A549 (cell line): Measurements from ENCODE around the gene HS3ST1. TPM values are rescaled to one million over a fixed set of nuclear protein-coding genes. Genes with fewer than 3 reads are reported as not detected.
"Not testable (repeated sequence)": the region's sequence is repeated elsewhere in the genome, so short reads cannot be mapped to it uniquely, and the experiment has no call there.

Source experiments
- ATAC-seq, 2 experiments: fragments of 200-7000 bp in 1 of 2; fragments of >200 bp in 1 of 2; cut with Nextera tagmentation in 1 of 2; cut with Tn5 transposase in 1 of 2; 3 replicates each; pipeline versions ENCODE4 v1.8.0 to v1.9.1; 2018 to 2020; ENCODE audit warnings: mild to moderate bottlenecking in 1 of 2, moderate library complexity in 1 of 2
- CTCF ChIA-PET: fragments of 300-600 bp; sonication (Branson Sonifier 250); formaldehyde crosslinking; extraction: SDS; loops from one replicate; lab custom pipeline; 2021; ENCODE audit warnings: antibody characterized with exemption, inconsistent platforms; lab: Yijun Ruan, JAX
- POLR2A ChIA-PET: fragments of 350-600 bp; formaldehyde crosslinking; extraction: SDS; loops from one replicate; lab custom pipeline; 2021; ENCODE audit warnings: antibody characterized with exemption, inconsistent platforms; lab: Yijun Ruan, JAX
- DNase-seq, 2 experiments: peaks; one replicate each; pipeline versions ENCODE4 v3.0.0 to v3.0.0-alpha.2; 2011 to 2016; ENCODE audit warnings: low read depth in 1 of 2, low spot score in 1 of 2
- FAIRE-seq: peaks from 2 replicates; lab custom pipeline; 2011; peaks lifted over from hg19 to GRCh38; lab: Jason Lieb, UNC
- H3K27ac ChIP-seq, 2 experiments: fragments of >200 bp; sonication (Bioruptor Twin); formaldehyde crosslinking; 3 replicates each; pipeline ENCODE4 v1.5.1; 2016 to 2017
- H3K4me1 ChIP-seq: fragments of >200 bp; sonication (Bioruptor Twin); formaldehyde crosslinking; 3 replicates; pipeline ENCODE4 v1.6.1; 2016
- H3K4me2 ChIP-seq: fragments of >200 bp; sonication (Bioruptor Twin); formaldehyde crosslinking; 3 replicates; pipeline ENCODE4 v1.6.1; 2016
- H3K4me3 ChIP-seq: fragments of >200 bp; sonication (Bioruptor Twin); formaldehyde crosslinking; 3 replicates; pipeline ENCODE4 v1.5.1; 2016
- H3K9me3 ChIP-seq: fragments of >200 bp; sonication (Bioruptor Twin); formaldehyde crosslinking; 3 replicates; pipeline ENCODE4 v1.6.1; 2016
- ATOH8 ChIP-seq: fragments of 250-450 bp; sonication (Bioruptor Pico); IDR thresholded peaks from 2 replicates; pipeline ENCODE4 v1.5.0; 2020; ENCODE audit warnings: low read depth, mild to moderate bottlenecking, moderate library complexity
- BCL3 ChIP-seq: fragments of >200 bp; sonication (Bioruptor Twin); formaldehyde crosslinking; IDR thresholded peaks from 3 replicates; pipeline ENCODE4 v1.6.1; 2016
- CBX8 ChIP-seq: fragments of 200-600 bp; sonication (generic); IDR thresholded peaks from 2 replicates; pipeline ENCODE4 v1.6.1; 2016
- CHD2 ChIP-seq: fragments of 150-350 bp; IDR thresholded peaks from 2 replicates; pipeline ENCODE4 v1.6.1; 2014; ENCODE audit warnings: low read length; ENCODE audit not compliant: partially characterized antibody
- E2F6 ChIP-seq: IDR thresholded peaks from 2 replicates; pipeline ENCODE4 v1.6.1; 2012; ENCODE audit warnings: low read depth, borderline replicate concordance
- EHF ChIP-seq: fragments of 250-450 bp; sonication (Bioruptor Pico); IDR thresholded peaks from 2 replicates; pipeline ENCODE4 v1.5.0; 2020; ENCODE audit warnings: mild to moderate bottlenecking
- ESRRA ChIP-seq: fragments of 150-350 bp; IDR thresholded peaks from 2 replicates; pipeline ENCODE4 v1.6.1; 2014; ENCODE audit warnings: mild to moderate bottlenecking, low read length, borderline replicate concordance
- FOSL2 ChIP-seq, 2 experiments: fragments of 450-650 bp in 1 of 2; fragments of >200 bp in 1 of 2; sonication (Bioruptor Twin) in 1 of 2; formaldehyde crosslinking; IDR thresholded peaks; 2 replicates each; pipeline versions ENCODE4 v1.5.0 to v1.6.1; 2016 to 2020; ENCODE audit warnings: mild to moderate bottlenecking in 1 of 2, moderate library complexity in 1 of 2
- FOXS1 ChIP-seq: fragments of 250-450 bp; sonication (Bioruptor Pico); IDR thresholded peaks from 2 replicates; pipeline ENCODE4 v1.5.0; 2020; ENCODE audit warnings: mild to moderate bottlenecking, moderate library complexity
- GATA3 ChIP-seq: IDR thresholded peaks from 2 replicates; pipeline ENCODE4 v1.6.1; 2012; ENCODE audit warnings: borderline replicate concordance
- HOXB13 ChIP-seq: fragments of 250-450 bp; sonication (Bioruptor Pico); IDR thresholded peaks from 2 replicates; pipeline ENCODE4 v1.5.0; 2020; ENCODE audit warnings: low read depth, mild to moderate bottlenecking, moderate library complexity
- HOXB5 ChIP-seq: fragments of 250-450 bp; sonication (Bioruptor Pico); IDR thresholded peaks from 2 replicates; pipeline ENCODE4 v1.5.0; 2020; ENCODE audit warnings: mild to moderate bottlenecking, moderate library complexity
- JUNB ChIP-seq: fragments of >200 bp; sonication (Bioruptor Twin); formaldehyde crosslinking; IDR thresholded peaks from 2 replicates; pipeline ENCODE4 v1.6.1; 2016
- MAZ ChIP-seq: fragments of 150-350 bp; IDR thresholded peaks from 2 replicates; pipeline ENCODE4 v1.6.1; 2014; ENCODE audit warnings: antibody characterized with exemption, low read depth, low read length, borderline replicate concordance
- NPAS2 ChIP-seq: fragments of 250-450 bp; sonication (Bioruptor Pico); IDR thresholded peaks from 2 replicates; pipeline ENCODE4 v1.8.0; 2022; ENCODE audit warnings: mild to moderate bottlenecking, moderate library complexity, borderline replicate concordance
- NR3C1 ChIP-seq: fragments of >200 bp; sonication (Bioruptor Twin); formaldehyde crosslinking; IDR thresholded peaks from 3 replicates; pipeline ENCODE4 v1.6.1; 2017
- PHF8 ChIP-seq: fragments of 200-600 bp; sonication (generic); IDR thresholded peaks from 2 replicates; pipeline ENCODE4 v1.6.1; 2016; ENCODE audit warnings: low read depth, mild to moderate bottlenecking, antibody characterized with exemption, moderate library complexity, borderline replicate concordance
- RFX5 ChIP-seq: fragments of 450-650 bp; IDR thresholded peaks from 2 replicates; pipeline ENCODE4 v1.7.1; 2014; ENCODE audit warnings: antibody characterized with exemption, mild to moderate bottlenecking, moderate library complexity
- SMC3 ChIP-seq: fragments of >200 bp; sonication (Bioruptor Twin); formaldehyde crosslinking; IDR thresholded peaks from 3 replicates; pipeline ENCODE4 v1.6.1; 2018; ENCODE audit warnings: inconsistent platforms
- SREBF2 ChIP-seq: fragments of 450-650 bp; IDR thresholded peaks from 2 replicates; pipeline ENCODE4 v1.6.1; 2014; ENCODE audit warnings: mild to moderate bottlenecking, moderate library complexity
- ZNF302 ChIP-seq: fragments of 250-450 bp; sonication (Bioruptor Pico); IDR thresholded peaks from 2 replicates; pipeline ENCODE4 v1.9.0; 2021; ENCODE audit warnings: inconsistent platforms, mild to moderate bottlenecking, moderate library complexity
- WGBS: methylation state at CpG from one replicate; pipeline ENCODE4 v1.1.6; 2017; ENCODE audit errors: missing lambda C conversion rate; 5-methylcytosine and 5-hydroxymethylcytosine counted together
- polyA plus RNA-seq, 4 experiments: library from polyadenylated mRNA; depleted of rRNA in 3 of 4; stranded (reverse); fragments of >200 nt; fragmentation: RNase III in 1 of 4; extraction: RNeasy Plus Mini Kit Qiagen cat#74134 plus additional on column Dnase treatment in 1 of 4; gene quantifications; 2 replicates in 3 of 4; 3 replicates in 1 of 4; pipeline ENCODE4 v1.2.3, GENCODE V29; 2011 to 2017
- TF ChIP-seq, protein P1 (sequence below): fragments of 250-450 bp; sonication (Bioruptor Pico); IDR thresholded peaks from 2 replicates; pipeline ENCODE4 v1.5.0; 2021; ENCODE audit warnings: mild to moderate bottlenecking, moderate library complexity, borderline replicate concordance
- TF ChIP-seq, protein P2 (sequence below): fragments of 450-650 bp; IDR thresholded peaks from 2 replicates; pipeline ENCODE4 v1.6.1; 2014; ENCODE audit warnings: antibody characterized with exemption

The HS3ST1 gene
- polyA plus RNA-seq, 2 of the 4 experiments (the other 2 are of a cell fraction), result 0.13 to 0.19 TPM

DNA sequence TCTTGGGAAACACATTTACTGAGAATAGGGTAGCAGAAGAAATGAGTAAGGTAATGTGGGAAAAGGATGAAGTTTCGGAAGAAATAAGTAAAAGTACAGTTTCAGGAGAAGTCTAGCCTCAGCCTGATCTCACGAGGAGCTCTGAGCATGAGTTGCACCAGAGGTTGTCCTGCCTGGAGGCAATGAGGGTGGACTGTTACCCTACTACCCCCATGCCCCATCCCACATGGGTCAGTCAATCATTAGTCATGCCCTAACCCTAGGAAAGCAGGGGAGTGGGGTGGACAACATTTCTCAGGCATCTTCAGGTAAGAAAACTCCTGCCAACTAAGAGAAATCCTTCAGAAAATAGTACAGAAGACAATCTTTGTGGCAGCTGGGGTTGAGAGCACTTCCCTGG is 35.1 kb downstream of the HS3ST1 start:
- no peak for ATAC-seq
- CTCF ChIA-PET, result no interaction called here
- no peak for FAIRE-seq

DNA sequence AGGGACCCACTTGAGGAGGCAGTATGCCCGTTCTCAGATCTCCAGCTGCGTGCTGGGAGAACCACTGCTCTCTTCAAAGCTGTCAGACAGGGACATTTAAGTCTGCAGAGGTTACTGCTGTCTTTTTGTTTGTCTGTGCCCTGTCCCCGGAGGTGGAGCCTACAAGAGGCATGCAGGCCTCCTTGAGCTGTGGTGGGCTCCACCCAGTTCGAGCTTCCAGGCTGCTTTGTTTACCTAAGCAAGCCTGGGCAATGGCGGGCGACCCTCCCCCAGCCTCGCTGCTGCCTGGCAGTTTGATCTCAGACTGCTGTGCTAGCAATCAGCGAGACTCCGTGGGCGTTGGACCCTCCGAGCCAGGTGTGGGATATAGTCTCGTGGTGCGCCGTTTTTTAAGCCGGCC is 44.6 kb downstream of the HS3ST1 start:
- FAIRE-seq, CTCF ChIA-PET, H3K9me3 ChIP-seq, H3K4me1 ChIP-seq, H3K4me3 ChIP-seq, H3K27ac ChIP-seq, DNase-seq, H3K4me2 ChIP-seq, POLR2A ChIA-PET, ATAC-seq: not testable (repeated sequence)
- 41% methylated on average over 13 of the region's 15 CpGs for WGBS

More for the DNA sequence above, 35.1 kb downstream of the HS3ST1 start:
- POLR2A ChIA-PET, result no interaction called here
- Histone ChIP-seq H3K4me2 (no peak overlapping the region), H3K9me3 (no peaks in the 10 kb centered on the region), H3K4me1 (no peaks in the 10 kb centered on the region), H3K27ac (no peak overlapping the region), H3K4me3 (no peak overlapping the region)
- TF ChIP-seq, protein P1, sequence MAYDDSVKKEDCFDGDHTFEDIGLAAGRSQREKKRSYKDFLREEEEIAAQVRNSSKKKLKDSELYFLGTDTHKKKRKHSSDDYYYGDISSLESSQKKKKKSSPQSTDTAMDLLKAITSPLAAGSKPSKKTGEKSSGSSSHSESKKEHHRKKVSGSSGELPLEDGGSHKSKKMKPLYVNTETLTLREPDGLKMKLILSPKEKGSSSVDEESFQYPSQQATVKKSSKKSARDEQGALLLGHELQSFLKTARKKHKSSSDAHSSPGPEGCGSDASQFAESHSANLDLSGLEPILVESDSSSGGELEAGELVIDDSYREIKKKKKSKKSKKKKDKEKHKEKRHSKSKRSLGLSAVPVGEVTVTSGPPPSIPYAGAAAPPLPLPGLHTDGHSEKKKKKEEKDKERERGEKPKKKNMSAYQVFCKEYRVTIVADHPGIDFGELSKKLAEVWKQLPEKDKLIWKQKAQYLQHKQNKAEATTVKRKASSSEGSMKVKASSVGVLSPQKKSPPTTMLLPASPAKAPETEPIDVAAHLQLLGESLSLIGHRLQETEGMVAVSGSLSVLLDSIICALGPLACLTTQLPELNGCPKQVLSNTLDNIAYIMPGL (CRISPR knock-in tag), result no peak
- TF ChIP-seq CHD2 (no peak), HOXB5 (CRISPR knock-in tag) (no peak), CBX8 (no peak), FOXS1 (CRISPR knock-in tag) (no peak), FOSL2 (IDR thresholded peaks at IDR 0.05) (no peak), FOSL2 (CRISPR knock-in tag; IDR thresholded peaks at IDR 0.05) (no peak), BCL3 (no peak), SMC3 (no peak)
- DNase-seq, result no peak
- 51% methylated on average over 2 of the region's 2 CpGs for WGBS

DNA sequence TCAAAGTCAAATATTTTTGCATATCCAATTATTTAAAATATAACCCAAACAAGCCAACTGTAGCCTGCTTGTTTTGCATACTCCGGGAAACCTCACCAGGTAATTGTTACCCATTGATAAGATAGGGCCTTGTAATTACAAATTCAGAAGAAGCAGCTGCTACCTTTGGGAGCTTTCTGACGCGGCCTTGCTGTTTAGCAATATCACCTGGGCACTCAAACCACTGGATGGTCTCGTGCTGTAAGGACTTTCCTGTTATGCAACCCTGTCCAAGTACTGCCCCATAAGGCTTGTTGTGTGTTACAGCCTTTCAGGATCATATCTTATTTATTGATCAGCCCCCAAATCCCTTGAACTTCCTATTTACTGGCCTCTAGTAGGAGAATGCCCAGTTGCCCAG is 52.1 kb downstream of the HS3ST1 start:
- ATAC-seq (no peak), FAIRE-seq (no peak)
- POLR2A ChIA-PET, result no interaction called here

More for the DNA sequence above, 52.1 kb downstream of the HS3ST1 start:
- no peaks in the 10 kb centered on the region for H3K9me3 ChIP-seq
- H3K4me2 ChIP-seq, result no peak overlapping the region
- WGBS, result 45% methylated on average over 4 of the region's 4 CpGs
- CTCF ChIA-PET, result no interaction called here
- DNase-seq, result no peak
- H3K27ac ChIP-seq, result no peak overlapping the region
- no peaks in the 10 kb centered on the region for H3K4me1 ChIP-seq
- H3K4me3 ChIP-seq, result no peak overlapping the region
- TF ChIP-seq PHF8, result no peak
- TF ChIP-seq GATA3, result no peak
- TF ChIP-seq EHF, result no peak
- no peak for TF ChIP-seq SREBF2
- TF ChIP-seq BCL3, result no peak
- TF ChIP-seq, protein P2, sequence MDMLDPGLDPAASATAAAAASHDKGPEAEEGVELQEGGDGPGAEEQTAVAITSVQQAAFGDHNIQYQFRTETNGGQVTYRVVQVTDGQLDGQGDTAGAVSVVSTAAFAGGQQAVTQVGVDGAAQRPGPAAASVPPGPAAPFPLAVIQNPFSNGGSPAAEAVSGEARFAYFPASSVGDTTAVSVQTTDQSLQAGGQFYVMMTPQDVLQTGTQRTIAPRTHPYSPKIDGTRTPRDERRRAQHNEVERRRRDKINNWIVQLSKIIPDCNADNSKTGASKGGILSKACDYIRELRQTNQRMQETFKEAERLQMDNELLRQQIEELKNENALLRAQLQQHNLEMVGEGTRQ, result no peak
- TF ChIP-seq ESRRA, result no peak
- no peak for TF ChIP-seq ZNF302 (CRISPR knock-in tag)
- TF ChIP-seq NPAS2 (CRISPR knock-in tag), result no peak
- TF ChIP-seq JUNB, result no peak
- TF ChIP-seq E2F6, result no peak
- TF ChIP-seq NR3C1, result no peak
- no peak for TF ChIP-seq HOXB13 (CRISPR knock-in tag)
- TF ChIP-seq RFX5, result no peak
- TF ChIP-seq MAZ, result no peak
- no peak for TF ChIP-seq CBX8
- TF ChIP-seq ATOH8 (CRISPR knock-in tag), result no peak
